DOHH2 (cell line): ENCODE results near the gene GNAO1.

ENCODE experiments used
- H3F3A ChIP-seq: fragments of 200-600 bp; sonication (generic), shearing (Covaris generic); 2 replicates; pipeline ENCODE4 v1.6.0; 2016; ENCODE audit warnings: antibody characterized with exemption, mild to moderate bottlenecking; ENCODE audit not compliant: control insufficient read depth, insufficient read depth
- H3K27ac ChIP-seq: fragments of 200-600 bp; sonication (generic); 2 replicates; pipeline ENCODE4 v1.5.1; 2014; ENCODE audit warnings: low read depth, mild to moderate bottlenecking, low read length, moderate library complexity
- H3K27me3 ChIP-seq: fragments of 200-600 bp; sonication (generic); 2 replicates; pipeline ENCODE4 v1.6.1; 2014; ENCODE audit warnings: mild to moderate bottlenecking, low read length, mixed read lengths; ENCODE audit not compliant: control insufficient read depth
- H3K36me3 ChIP-seq: fragments of 200-600 bp; sonication (generic); 2 replicates; pipeline ENCODE4 v1.6.1; 2014; ENCODE audit warnings: mild to moderate bottlenecking, low read length, moderate library complexity, mixed read lengths; ENCODE audit not compliant: control insufficient read depth
- H3K4me1 ChIP-seq: fragments of 200-600 bp; sonication (generic); 2 replicates; pipeline ENCODE4 v1.6.1; 2014; ENCODE audit warnings: mild to moderate bottlenecking, low read length, mixed read lengths; ENCODE audit not compliant: control insufficient read depth
- H3K4me2 ChIP-seq: fragments of 200-600 bp; sonication (generic); 2 replicates; pipeline ENCODE4 v1.6.0; 2014; ENCODE audit warnings: mild to moderate bottlenecking, low read length, moderate library complexity
- H3K4me3 ChIP-seq: fragments of 200-600 bp; sonication (generic); 2 replicates; pipeline ENCODE4 v1.5.1; 2014; ENCODE audit warnings: mild to moderate bottlenecking, low read length, mixed read lengths
- H3K79me2 ChIP-seq: fragments of 200-600 bp; sonication (generic); 2 replicates; pipeline ENCODE4 v1.6.1; 2014; ENCODE audit warnings: mild to moderate bottlenecking, low read length, mixed read lengths; ENCODE audit not compliant: control insufficient read depth
- H3K9me2 ChIP-seq: fragments of 200-600 bp; sonication (generic); replicated peaks from 2 replicates; pipeline ENCODE4 v1.6.1; 2014; ENCODE audit warnings: mild to moderate bottlenecking, low read length, mixed read lengths; ENCODE audit not compliant: control insufficient read depth
- H3K9me3 ChIP-seq: fragments of 200-600 bp; sonication (generic); 2 replicates; pipeline ENCODE4 v1.6.1; 2014; ENCODE audit warnings: antibody characterized with exemption, low read length, mixed read lengths; ENCODE audit not compliant: control insufficient read depth, insufficient read depth
- H4K20me1 ChIP-seq: fragments of 200-600 bp; sonication (generic); 2 replicates; pipeline ENCODE4 v1.6.0; 2014; ENCODE audit warnings: low read depth, mild to moderate bottlenecking, antibody characterized with exemption, low read length, moderate library complexity; ENCODE audit not compliant: control insufficient read depth, insufficient read depth
- EZH2phosphoT487 ChIP-seq: fragments of 200-600 bp; sonication (generic); IDR thresholded peaks from 2 replicates; pipeline ENCODE4 v1.6.1; 2017; ENCODE audit warnings: borderline replicate concordance, mild to moderate bottlenecking, antibody characterized with exemption, low read length, moderate library complexity, mixed read lengths
- TF ChIP-seq, protein P1 (sequence below): fragments of 200-600 bp; sonication (generic); IDR thresholded peaks from one replicate; pipeline ENCODE4 v1.5.1; 2014; ENCODE audit warnings: antibody characterized with exemption, mild to moderate bottlenecking, low read depth, low read length; ENCODE audit not compliant: poor library complexity, severe bottlenecking

Gene GNAO1

DNA sequence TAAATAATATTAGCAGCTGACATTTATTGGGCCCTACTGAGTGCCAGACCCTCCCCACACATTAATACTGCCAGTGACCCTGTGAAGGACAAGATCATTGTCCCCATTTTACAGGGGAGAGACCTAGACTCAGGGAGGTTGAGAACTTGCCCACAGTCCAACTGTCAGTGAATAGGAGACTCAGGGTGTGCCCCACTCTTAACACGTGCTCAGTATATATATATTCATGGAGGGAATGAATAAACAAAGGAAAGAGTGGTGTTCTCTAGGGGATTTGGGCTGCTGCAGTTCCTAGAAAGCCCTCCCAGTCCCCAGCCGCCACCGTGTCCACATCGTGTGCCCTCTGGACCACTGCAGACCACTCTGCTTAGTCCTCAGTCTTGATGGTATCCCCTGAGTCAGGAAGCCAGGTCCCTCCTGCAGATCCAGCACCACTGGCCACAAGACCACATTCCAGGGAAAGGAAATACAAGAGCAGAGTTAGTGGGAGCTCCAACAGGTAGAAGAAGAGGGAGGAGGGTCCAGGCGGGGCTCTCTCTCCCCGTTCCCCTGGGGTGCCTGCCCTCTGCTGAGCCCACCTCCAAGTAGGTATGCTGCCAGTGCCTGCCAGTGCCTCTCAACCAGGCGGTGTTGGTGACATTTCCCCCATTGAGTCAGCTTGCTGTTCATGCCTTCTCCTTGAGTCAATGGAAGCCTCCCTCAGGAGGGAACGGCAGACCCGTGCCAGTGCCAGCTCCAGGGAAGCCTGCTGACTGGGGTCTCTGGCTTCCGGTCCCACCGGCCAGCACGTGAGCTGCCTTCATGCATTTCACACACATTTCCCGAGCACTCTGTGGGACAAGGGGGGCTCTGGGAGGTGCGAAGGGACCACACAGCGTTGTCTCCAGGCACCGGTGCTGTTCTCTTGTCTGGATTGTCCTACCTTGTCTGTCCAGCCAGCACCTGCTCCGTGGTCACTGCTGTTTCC lies 75.6 kb downstream of the GNAO1 start:
- Histone ChIP-seq H3K27me3 (peaks cover 8% of the 10 kb centered on the region), H4K20me1 (no peaks in the 10 kb centered on the region), H3K4me1 (no peaks in the 10 kb centered on the region), H3K9me2 (no peaks in the 10 kb centered on the region), H3F3A (no peaks in the 10 kb centered on the region), H3K36me3 (no peaks in the 10 kb centered on the region), H3K4me2 (no peak overlapping the region), H3K9me3 (no peaks in the 10 kb centered on the region), H3K79me2 (no peaks in the 10 kb centered on the region), H3K4me3 (no peak overlapping the region), H3K27ac (no peak overlapping the region)
- TF ChIP-seq, protein P1, sequence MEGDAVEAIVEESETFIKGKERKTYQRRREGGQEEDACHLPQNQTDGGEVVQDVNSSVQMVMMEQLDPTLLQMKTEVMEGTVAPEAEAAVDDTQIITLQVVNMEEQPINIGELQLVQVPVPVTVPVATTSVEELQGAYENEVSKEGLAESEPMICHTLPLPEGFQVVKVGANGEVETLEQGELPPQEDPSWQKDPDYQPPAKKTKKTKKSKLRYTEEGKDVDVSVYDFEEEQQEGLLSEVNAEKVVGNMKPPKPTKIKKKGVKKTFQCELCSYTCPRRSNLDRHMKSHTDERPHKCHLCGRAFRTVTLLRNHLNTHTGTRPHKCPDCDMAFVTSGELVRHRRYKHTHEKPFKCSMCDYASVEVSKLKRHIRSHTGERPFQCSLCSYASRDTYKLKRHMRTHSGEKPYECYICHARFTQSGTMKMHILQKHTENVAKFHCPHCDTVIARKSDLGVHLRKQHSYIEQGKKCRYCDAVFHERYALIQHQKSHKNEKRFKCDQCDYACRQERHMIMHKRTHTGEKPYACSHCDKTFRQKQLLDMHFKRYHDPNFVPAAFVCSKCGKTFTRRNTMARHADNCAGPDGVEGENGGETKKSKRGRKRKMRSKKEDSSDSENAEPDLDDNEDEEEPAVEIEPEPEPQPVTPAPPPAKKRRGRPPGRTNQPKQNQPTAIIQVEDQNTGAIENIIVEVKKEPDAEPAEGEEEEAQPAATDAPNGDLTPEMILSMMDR, result no peak
- TF ChIP-seq EZH2phosphoT487, result no peak

DNA sequence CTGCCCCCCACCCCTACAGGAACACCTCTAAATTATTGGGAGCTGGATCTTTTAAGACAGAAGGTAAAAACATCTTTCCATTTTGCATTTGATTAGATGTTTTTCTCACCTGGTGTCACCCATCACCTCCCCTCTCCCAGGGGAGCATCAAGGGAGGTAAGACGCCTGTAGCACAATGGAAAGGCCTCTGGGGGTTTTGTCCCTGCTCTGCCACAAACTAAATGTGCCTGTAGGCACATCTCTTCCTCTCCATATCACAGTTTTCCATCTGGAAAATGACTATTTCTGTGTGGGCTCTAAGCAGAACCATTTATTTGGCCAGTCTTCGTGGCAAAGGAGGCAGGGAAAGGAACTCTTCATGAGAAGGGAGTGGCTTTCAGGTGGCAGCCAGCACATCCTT lies 76.6 kb downstream of the GNAO1 start:
- H3K27ac ChIP-seq, result no peak overlapping the region
- H3F3A ChIP-seq, result no peaks in the 10 kb centered on the region
- H3K4me1 ChIP-seq, result no peaks in the 10 kb centered on the region
- H3K27me3 ChIP-seq, result peaks cover 3% of the 10 kb centered on the region; the same call in 1 of the 2 replicates
- H3K4me3 ChIP-seq, result no peak overlapping the region
- no peaks in the 10 kb centered on the region for H3K36me3 ChIP-seq
- TF ChIP-seq EZH2phosphoT487, result no peak
- TF ChIP-seq, protein P1, result no peak
- H3K9me2 ChIP-seq, result no peaks in the 10 kb centered on the region
- H4K20me1 ChIP-seq, result no peaks in the 10 kb centered on the region
- H3K79me2 ChIP-seq, result no peaks in the 10 kb centered on the region
- H3K4me2 ChIP-seq, result no peak overlapping the region
- no peaks in the 10 kb centered on the region for H3K9me3 ChIP-seq

DNA sequence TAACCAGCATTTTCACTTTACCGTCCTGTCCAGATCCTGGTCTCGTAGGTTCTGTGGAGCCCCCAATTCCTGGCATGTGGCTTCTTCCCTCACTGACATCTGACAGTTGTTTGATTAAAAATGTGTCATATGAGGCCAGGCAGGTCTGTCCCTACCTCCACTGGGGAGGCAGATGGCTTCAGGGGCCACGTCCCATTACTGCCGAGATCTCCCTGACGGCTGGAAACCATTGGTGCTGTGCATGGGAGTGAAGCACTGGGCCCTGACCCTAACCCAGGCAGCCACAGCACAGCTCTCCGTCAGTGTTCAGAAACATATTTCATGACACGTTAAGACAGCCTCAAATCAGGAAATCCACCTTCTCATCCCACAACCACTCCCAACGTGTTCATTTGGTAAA lies 77.5 kb downstream of the GNAO1 start:
- H3K4me1 ChIP-seq, result no peaks in the 10 kb centered on the region

More for the DNA sequence above, 77.5 kb downstream of the GNAO1 start:
- Histone ChIP-seq H3K27me3 (no peaks in the 10 kb centered on the region), H3K4me3 (no peak overlapping the region), H3K36me3 (no peaks in the 10 kb centered on the region), H3K9me2 (no peaks in the 10 kb centered on the region), H4K20me1 (no peaks in the 10 kb centered on the region), H3K79me2 (no peaks in the 10 kb centered on the region), H3K27ac (no peak overlapping the region), H3K4me2 (no peak overlapping the region), H3F3A (no peaks in the 10 kb centered on the region), H3K9me3 (no peaks in the 10 kb centered on the region; the same call in 1 of the 2 replicates)
- no peak for TF ChIP-seq EZH2phosphoT487
- TF ChIP-seq, protein P1, result no peak
